Sigmoid colon (tissue), 7 donors: ENCODE results near the gene IWS1. TPM values are rescaled to one million over a fixed set of nuclear protein-coding genes. Genes with fewer than 3 reads are reported as not detected.
"Not testable (repeated sequence)": the region's sequence is repeated elsewhere in the genome, so short reads cannot be mapped to it uniquely, and the experiment has no call there.

Experiments
- DNase-seq: peaks from one replicate; pipeline ENCODE4 v3.0.0-alpha.2; 2019
- H3K27ac ChIP-seq, 4 donors: fragments of 200-600 bp; sonication (generic); one replicate each; pipeline ENCODE4 v1.5.1; 2016 to 2019; ENCODE audit warnings: mild to moderate bottlenecking in 1 of 4
- H3K27me3 ChIP-seq, 3 donors: fragments of 200-600 bp; sonication (generic); one replicate each; pipeline ENCODE4 v1.5.1; 2019; ENCODE audit warnings: mild to moderate bottlenecking in 1 of 3
- H3K36me3 ChIP-seq, 4 donors: fragments of 200-600 bp; sonication (generic); one replicate each; pipeline ENCODE4 v1.5.1; 2016 to 2019
- H3K4me1 ChIP-seq, 4 donors: fragments of 200-600 bp; sonication (generic); one replicate each; pipeline ENCODE4 v1.5.1; 2017 to 2019
- H3K4me3 ChIP-seq, 4 donors: fragments of 200-600 bp; sonication (generic); one replicate each; pipeline ENCODE4 v1.5.1; 2017 to 2019; ENCODE audit warnings: mild to moderate bottlenecking in 2 of 4, moderate library complexity in 1 of 4
- H3K9me3 ChIP-seq, 4 donors: fragments of 200-600 bp in 3 of 4; sonication (generic) in 3 of 4; one replicate each; pipeline versions ENCODE4 v1.5.1 to v1.6.1; 2013 to 2019
- EP300 ChIP-seq, 4 donors: sonication (generic); formaldehyde crosslinking; IDR thresholded peaks; one replicate each; pipeline ENCODE4 v1.6.1; 2017; ENCODE audit warnings: antibody characterized with exemption in 4 of 4
- POLR2A ChIP-seq, 2 donors: fragments of 450-650 bp; IDR thresholded peaks; one replicate each; pipeline ENCODE4 v1.6.1; 2016; ENCODE audit warnings: antibody characterized with exemption in 2 of 2, mild to moderate bottlenecking in 2 of 2, moderate library complexity in 2 of 2
- POLR2AphosphoS5 ChIP-seq, 4 donors: sonication (generic); formaldehyde crosslinking; IDR thresholded peaks; one replicate each; pipeline ENCODE4 v1.6.1; 2017; ENCODE audit warnings: antibody characterized with exemption in 4 of 4
- WGBS, 2 donors: extraction: QIAGEN DNeasy Blood & Tissue Kit; methylation state at CpG; one replicate each; pipeline ENCODE4 v1.1.7; 2013; 5-methylcytosine and 5-hydroxymethylcytosine counted together
- intact Hi-C: fragments of 100-400 bp; cut with DNase I; formaldehyde crosslinking; loops from one replicate; pipeline ENCODE4 v1.15.1; 2023
- polyA plus RNA-seq, 3 donors: library from polyadenylated mRNA; stranded (reverse); fragments of 200-250 nt; gene quantifications; one replicate each; pipeline ENCODE4 v1.2.3, GENCODE V29; 2013
- total RNA-seq, 4 donors: library from RNA; depleted of rRNA; stranded (reverse); fragments of >200 nt; gene quantifications; one replicate each; pipeline ENCODE4 v1.1.0, GENCODE V29; 2016
- TF ChIP-seq, protein P1 (sequence below), 4 experiments: fragments of 450-650 bp in 3 of 4; fragments of 200-600 bp in 1 of 4; IDR thresholded peaks; one replicate each; pipeline ENCODE4 v1.5.1; 2016 to 2019; ENCODE audit warnings: antibody characterized with exemption in 4 of 4, mild to moderate bottlenecking in 3 of 4, moderate library complexity in 2 of 4
- donor health status: healthy with polysubstance abuse.
- donor health status: Bipolar disorder and iron deficiency.
- donor health status: healthy.

The IWS1 gene
- total and polyA plus RNA-seq, 7 donors = 28.1 to 47.9 (median 31.2) TPM

DNA sequence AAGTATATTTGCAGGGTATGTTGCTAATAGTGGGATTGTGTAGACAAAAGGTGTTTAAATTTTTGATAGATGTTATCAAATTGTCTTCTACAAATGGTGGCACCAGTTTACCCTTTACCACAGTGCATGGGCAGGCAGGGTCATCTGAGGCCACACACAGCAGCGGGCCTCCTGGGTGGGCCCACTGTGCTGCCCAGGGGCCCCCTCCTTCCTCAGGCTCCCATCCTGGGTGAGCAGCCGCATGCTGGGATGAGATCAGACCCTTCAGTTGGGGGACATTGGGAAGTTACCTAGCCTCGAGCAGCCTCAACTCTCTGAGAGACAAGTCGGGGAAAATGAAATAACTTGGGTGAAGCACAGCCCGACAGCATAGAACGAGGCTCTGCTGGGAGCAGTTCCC lies 18.9 kb upstream of the IWS1 start:
- DNase-seq = no peak
- 61% methylated on average over 6 of the region's 6 CpGs for WGBS, 2 donors
- H3K4me3 ChIP-seq = no peak overlapping the region

DNA sequence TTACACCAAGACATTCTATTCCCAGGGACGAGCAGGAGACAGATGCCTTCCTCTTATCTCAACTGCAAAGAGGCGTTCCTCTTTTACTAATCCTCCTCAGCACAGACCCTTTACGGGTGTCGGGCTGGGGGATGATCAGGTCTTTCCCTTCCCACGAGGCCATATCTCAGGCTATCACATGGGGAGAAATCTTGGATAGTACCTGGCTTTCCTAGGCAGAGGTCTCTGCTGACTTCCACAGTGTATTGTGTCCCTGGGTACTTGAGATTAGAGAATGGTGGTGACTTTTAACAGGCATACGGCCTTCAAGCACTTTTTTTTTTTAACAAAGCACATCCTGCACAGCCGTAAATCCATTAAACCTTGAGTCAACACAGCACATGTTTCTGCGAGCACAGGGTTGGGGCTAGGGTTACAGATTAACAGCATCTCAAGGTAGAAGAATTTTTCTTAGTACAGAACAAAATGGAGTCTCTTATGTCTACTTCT lies 16.8 kb upstream of the IWS1 start:
- H3K27me3 ChIP-seq, H3K36me3 ChIP-seq, DNase-seq, H3K27ac ChIP-seq, H3K9me3 ChIP-seq, intact Hi-C loops, H3K4me1 ChIP-seq, H3K4me3 ChIP-seq: not testable (repeated sequence)
- WGBS, 2 donors = 10 to 42% methylated on average over 8 of the region's 8 CpGs

More for the DNA sequence above, 18.9 kb upstream of the IWS1 start:
- no peaks in the 10 kb centered on the region for H3K27me3 ChIP-seq
- H3K9me3 ChIP-seq = no peaks in the 10 kb centered on the region
- no peak overlapping the region for H3K27ac ChIP-seq
- H3K4me1 ChIP-seq = peaks cover 0 to 5% (median 0%) of the 10 kb centered on the region in 4 donors
- TF ChIP-seq, protein P1, sequence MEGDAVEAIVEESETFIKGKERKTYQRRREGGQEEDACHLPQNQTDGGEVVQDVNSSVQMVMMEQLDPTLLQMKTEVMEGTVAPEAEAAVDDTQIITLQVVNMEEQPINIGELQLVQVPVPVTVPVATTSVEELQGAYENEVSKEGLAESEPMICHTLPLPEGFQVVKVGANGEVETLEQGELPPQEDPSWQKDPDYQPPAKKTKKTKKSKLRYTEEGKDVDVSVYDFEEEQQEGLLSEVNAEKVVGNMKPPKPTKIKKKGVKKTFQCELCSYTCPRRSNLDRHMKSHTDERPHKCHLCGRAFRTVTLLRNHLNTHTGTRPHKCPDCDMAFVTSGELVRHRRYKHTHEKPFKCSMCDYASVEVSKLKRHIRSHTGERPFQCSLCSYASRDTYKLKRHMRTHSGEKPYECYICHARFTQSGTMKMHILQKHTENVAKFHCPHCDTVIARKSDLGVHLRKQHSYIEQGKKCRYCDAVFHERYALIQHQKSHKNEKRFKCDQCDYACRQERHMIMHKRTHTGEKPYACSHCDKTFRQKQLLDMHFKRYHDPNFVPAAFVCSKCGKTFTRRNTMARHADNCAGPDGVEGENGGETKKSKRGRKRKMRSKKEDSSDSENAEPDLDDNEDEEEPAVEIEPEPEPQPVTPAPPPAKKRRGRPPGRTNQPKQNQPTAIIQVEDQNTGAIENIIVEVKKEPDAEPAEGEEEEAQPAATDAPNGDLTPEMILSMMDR (IDR thresholded peaks at IDR 0.05) = no peak
- TF ChIP-seq POLR2A (IDR thresholded peaks at IDR 0.05) (no peak), POLR2AphosphoS5 (IDR thresholded peaks at IDR 0.05) (no peak), EP300 (IDR thresholded peaks at IDR 0.05) (no peak)
- no peaks in the 10 kb centered on the region for H3K36me3 ChIP-seq
- intact Hi-C loops = no loop called here

DNA sequence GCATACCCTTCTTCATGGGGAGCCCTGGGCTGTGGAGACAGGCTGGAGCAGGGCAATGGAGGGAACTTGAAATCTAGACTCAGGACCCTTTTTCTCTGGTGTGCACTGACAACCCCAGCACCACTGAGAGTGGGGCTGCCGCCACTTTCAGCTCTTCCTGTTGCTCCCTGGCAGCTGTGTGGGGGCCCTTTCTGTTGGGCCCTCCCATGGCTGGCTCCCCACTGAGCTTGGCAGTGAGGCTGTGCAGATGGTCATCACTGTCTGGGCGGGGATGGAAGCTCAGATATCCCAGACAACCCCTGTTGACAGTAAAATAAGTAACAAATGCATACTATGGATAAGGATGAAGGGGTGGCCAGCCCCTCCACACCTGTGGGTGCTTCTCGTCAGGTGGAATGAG lies 15.9 kb upstream of the IWS1 start:
- Histone ChIP-seq H3K4me1 (peaks cover 0 to 5% (median 0%) of the 10 kb centered on the region in 4 donors), H3K27ac (no peak overlapping the region), H3K4me3 (no peak overlapping the region), H3K27me3 (no peaks in the 10 kb centered on the region), H3K36me3 (no peaks in the 10 kb centered on the region), H3K9me3 (no peaks in the 10 kb centered on the region)
- TF ChIP-seq, protein P1 (IDR thresholded peaks at IDR 0.05) = no peak
- TF ChIP-seq POLR2A (IDR thresholded peaks at IDR 0.05) (no peak), EP300 (IDR thresholded peaks at IDR 0.05) (no peak), POLR2AphosphoS5 (IDR thresholded peaks at IDR 0.05) (no peak)
- intact Hi-C loops = no loop called here
- WGBS, 2 donors = 82 to 84% methylated on average over 3 of the region's 3 CpGs
- DNase-seq = no peak

DNA sequence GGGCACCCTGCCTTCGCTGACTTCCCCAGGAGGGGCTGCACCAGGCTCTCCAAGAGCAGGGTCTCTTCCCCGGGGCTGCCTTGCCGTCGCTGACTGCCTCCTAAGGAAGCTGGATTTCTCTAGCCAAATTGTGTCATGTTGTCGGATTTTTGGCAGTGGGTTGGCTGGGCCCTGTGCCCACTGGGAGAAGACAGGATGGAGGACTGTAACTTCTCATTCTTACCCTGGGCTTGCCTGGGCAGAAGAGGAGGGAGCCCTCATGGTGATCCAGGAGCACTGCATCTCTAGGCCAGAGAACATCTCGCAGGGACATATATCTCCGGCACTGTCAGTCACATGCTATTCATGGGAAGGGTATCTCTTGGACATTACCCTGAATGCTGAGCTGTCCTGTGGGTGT lies 15.5 kb upstream of the IWS1 start:
- 77 to 82% methylated on average over 7 of the region's 7 CpGs for WGBS, 2 donors
- no peak for DNase-seq
- intact Hi-C loops = no loop called here

DNA sequence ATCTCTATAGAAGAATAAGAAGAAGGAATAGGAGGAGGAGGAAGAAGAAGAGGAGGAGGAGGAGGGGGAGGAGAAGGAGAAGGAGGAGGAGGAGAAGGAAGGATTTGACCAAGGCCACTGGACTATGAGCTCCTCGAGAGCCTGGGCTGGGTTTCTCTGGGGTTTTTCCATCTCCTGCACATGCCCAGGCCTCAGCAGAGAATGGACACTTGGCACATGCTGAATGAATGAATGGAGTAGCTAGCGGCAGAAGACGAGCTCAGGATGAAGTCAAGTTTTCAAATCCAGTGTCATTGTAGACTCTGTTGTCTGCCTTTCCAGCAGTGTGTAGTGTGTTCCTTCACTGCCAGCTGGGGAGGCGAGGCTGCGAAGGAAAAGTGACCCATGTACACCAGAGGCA lies 11.4 kb upstream of the IWS1 start:
- no peaks in the 10 kb centered on the region for H3K9me3 ChIP-seq
- DNase-seq = no peak
- no peaks in the 10 kb centered on the region for H3K36me3 ChIP-seq
- peaks cover 0 to 8% (median 0%) of the 10 kb centered on the region in 3 donors for H3K27me3 ChIP-seq
- 89 to 92% methylated on average over 5 of the region's 5 CpGs for WGBS, 2 donors
- H3K4me3 ChIP-seq = no peak overlapping the region
- intact Hi-C loops = no loop called here
- peaks cover 0 to 5% (median 0%) of the 10 kb centered on the region in 4 donors for H3K4me1 ChIP-seq
- TF ChIP-seq, protein P1 (IDR thresholded peaks at IDR 0.05) = no peak
- TF ChIP-seq POLR2A (IDR thresholded peaks at IDR 0.05) (no peak), POLR2AphosphoS5 (IDR thresholded peaks at IDR 0.05) (no peak), EP300 (IDR thresholded peaks at IDR 0.05) (no peak)
- no peak overlapping the region for H3K27ac ChIP-seq

More for the DNA sequence above, 15.5 kb upstream of the IWS1 start:
- no peak overlapping the region for H3K27ac ChIP-seq
- TF ChIP-seq, protein P1 (IDR thresholded peaks at IDR 0.05) = no peak
- no peak for TF ChIP-seq EP300 (IDR thresholded peaks at IDR 0.05)
- TF ChIP-seq POLR2AphosphoS5 (IDR thresholded peaks at IDR 0.05) = no peak
- no peak for TF ChIP-seq POLR2A (IDR thresholded peaks at IDR 0.05)
- H3K4me3 ChIP-seq = no peak overlapping the region
- H3K36me3 ChIP-seq = no peaks in the 10 kb centered on the region
- H3K27me3 ChIP-seq = no peaks in the 10 kb centered on the region
- H3K4me1 ChIP-seq = peaks cover 0 to 5% (median 0%) of the 10 kb centered on the region in 4 donors
- H3K9me3 ChIP-seq = no peaks in the 10 kb centered on the region
